ENCODE data around the gene SMYD4.

- no peak for TF ChIP-seq CTCF (IDR thresholded peaks at IDR 0.05; ENCODE audit: insufficient read depth, low read length)
- no peak for TF ChIP-seq POLR2AphosphoS5 (IDR thresholded peaks at IDR 0.05; ENCODE audit: low read depth)
Observed at GRCh38 chr17:1803280-1803679, 26.4 kb downstream of the SMYD4 start.
